ENCODE data around the gene OVAAL.

The OVAAL gene

DNA sequence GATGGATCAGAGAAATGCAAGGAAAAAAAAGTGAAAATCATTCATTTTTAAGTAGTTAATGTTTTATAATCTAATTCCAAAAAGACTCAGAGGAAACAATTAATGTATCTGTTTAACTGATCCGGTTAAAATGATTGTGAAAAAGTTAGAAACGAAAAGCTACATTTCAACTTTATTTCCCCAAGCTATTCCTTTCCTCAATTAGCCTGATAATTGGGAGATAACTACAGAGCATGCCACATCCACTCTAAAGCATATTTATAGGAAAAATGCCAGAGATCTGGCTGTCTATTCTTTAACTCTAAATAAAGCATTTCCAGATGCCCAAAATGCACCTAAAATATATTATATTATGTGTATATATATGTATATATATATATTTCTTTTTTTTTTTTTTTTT, 37.2 kb downstream of the OVAAL start:
- H3K36me3 ChIP-seq (ENCODE audit: control insufficient read depth, low read depth, low read length) = no peaks in the 10 kb centered on the region
- H3K27ac ChIP-seq (ENCODE audit: low read length) = no peak overlapping the region
- no peak overlapping the region for H3K9ac ChIP-seq (ENCODE audit: low read length)
- H3K4me1 ChIP-seq (ENCODE audit: control insufficient read depth, low read depth, low read length) = no peaks in the 10 kb centered on the region
- H3K27me3 ChIP-seq (ENCODE audit: control insufficient read depth, insufficient read depth, low read length) = no peaks in the 10 kb centered on the region
- no peaks in the 10 kb centered on the region for H3K9me3 ChIP-seq (ENCODE audit: control insufficient read depth, low read depth, low read length)
- no peak overlapping the region for H3K4me3 ChIP-seq (ENCODE audit: low read length)

DNA sequence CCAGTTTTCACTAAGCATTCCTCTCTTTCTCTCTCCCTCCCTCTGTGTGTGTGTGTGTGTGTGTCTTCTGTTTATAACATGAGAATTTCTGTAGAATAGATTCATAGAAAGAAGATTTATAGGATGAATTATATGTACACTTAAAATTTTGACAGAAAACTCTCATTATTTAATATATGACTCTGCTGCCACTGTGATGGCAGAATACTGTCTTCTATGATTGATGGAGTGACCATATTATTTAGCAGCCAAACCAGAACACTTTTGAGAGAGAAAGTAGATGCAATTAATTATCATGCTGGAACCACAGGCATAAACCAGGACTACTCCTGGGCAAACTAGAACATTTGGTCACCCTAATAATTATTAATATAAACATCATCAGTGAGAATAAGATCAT, 38.8 kb downstream of the OVAAL start:
- no peaks in the 10 kb centered on the region for H3K9me3 ChIP-seq (ENCODE audit: control insufficient read depth, low read depth, low read length)
- no peaks in the 10 kb centered on the region for H3K4me1 ChIP-seq (ENCODE audit: control insufficient read depth, low read depth, low read length)
- no peak overlapping the region for H3K4me3 ChIP-seq (ENCODE audit: low read length)
- no peaks in the 10 kb centered on the region for H3K27me3 ChIP-seq (ENCODE audit: control insufficient read depth, insufficient read depth, low read length)
- H3K27ac ChIP-seq (ENCODE audit: low read length) = no peak overlapping the region
- H3K9ac ChIP-seq (ENCODE audit: low read length) = no peak overlapping the region
- H3K36me3 ChIP-seq (ENCODE audit: control insufficient read depth, low read depth, low read length) = no peaks in the 10 kb centered on the region

DNA sequence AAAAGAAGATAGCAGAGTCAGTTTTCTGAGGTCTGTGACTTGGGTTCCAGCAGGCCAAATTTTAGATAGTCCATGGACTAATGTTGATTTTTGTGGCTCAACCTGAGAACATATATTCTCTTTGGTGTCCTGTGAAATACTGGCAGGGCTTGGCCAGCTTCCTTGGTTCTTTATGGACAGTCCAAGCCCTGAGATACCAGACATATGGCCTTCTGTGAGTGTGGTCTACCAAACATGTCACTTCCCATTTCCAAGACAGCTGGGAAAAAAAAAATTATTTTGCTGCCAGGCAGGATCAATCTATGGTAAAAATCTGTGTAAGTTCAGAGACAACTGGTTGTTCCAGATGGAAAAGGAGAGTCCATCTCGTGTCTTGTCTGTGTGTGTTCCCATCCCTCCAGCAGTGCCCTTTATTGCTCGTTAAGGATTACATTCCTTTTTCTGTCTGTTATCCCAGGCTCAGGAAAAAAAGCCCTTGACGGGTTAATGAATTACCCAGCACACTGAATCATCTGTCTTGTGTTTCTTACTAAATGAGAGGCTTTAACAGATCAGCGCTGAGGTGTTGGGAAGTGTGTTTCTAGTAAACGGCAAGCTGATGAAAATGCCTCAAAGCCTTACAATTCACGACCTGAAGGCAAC, 39.7 kb downstream of the OVAAL start:
- Histone ChIP-seq H3K27me3 (ENCODE audit: control insufficient read depth, insufficient read depth, low read length) (no peaks in the 10 kb centered on the region), H3K4me3 (ENCODE audit: low read length) (no peak overlapping the region), H3K4me1 (ENCODE audit: control insufficient read depth, low read depth, low read length) (no peaks in the 10 kb centered on the region), H3K27ac (ENCODE audit: low read length) (no peak overlapping the region), H3K9ac (ENCODE audit: low read length) (no peak overlapping the region), H3K36me3 (ENCODE audit: control insufficient read depth, low read depth, low read length) (no peaks in the 10 kb centered on the region), H3K9me3 (ENCODE audit: control insufficient read depth, low read depth, low read length) (no peaks in the 10 kb centered on the region)

DNA sequence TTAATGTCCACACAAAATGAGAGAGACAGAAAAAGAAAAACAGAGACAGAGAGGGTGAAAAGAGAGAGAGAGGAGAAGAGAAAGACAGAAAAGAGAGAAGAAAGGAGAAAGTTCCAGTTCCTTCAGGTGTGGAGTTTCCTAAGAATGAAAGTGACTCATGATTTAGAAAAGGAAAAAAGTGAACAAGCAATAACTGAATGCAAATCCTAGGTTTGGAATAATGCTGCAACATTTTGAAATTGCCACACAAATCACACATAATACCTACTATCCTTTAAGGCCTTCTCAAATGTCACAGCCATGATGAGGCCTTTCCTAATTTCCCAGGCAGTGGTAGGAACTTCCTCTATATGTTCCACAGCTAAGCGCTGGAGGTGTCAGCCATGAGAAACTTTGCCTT, 41.6 kb downstream of the OVAAL start:
- H3K27me3 ChIP-seq (ENCODE audit: control insufficient read depth, insufficient read depth, low read length) = no peaks in the 10 kb centered on the region
- H3K36me3 ChIP-seq (ENCODE audit: control insufficient read depth, low read depth, low read length) = no peaks in the 10 kb centered on the region
- no peaks in the 10 kb centered on the region for H3K9me3 ChIP-seq (ENCODE audit: control insufficient read depth, low read depth, low read length)
- no peaks in the 10 kb centered on the region for H3K4me1 ChIP-seq (ENCODE audit: control insufficient read depth, low read depth, low read length)
- H3K9ac ChIP-seq (ENCODE audit: low read length) = no peak overlapping the region
- no peak overlapping the region for H3K27ac ChIP-seq (ENCODE audit: low read length)
- H3K4me3 ChIP-seq (ENCODE audit: low read length) = no peak overlapping the region

DNA sequence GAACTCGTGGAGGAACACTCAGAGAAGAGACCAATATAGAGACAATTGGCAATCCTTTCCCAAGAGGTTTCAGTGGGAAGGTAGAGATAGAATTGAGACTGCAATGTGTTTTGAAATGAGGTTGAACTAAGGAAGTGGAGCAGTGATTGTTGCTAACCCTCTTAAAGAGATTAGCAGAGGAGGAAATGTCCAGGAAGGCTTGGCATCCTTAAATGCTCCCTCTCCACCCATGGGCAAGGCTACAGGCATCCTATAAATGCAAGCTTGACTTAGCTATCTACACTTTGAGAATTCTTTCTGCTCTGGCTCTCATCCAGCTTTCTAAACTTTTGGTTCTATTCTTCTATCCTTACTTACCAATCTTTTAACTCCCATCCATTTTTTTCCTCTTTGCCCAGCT, 42.7 kb downstream of the OVAAL start:
- Histone ChIP-seq H3K9ac (ENCODE audit: low read length) (no peak overlapping the region), H3K36me3 (ENCODE audit: control insufficient read depth, low read depth, low read length) (no peaks in the 10 kb centered on the region), H3K27me3 (ENCODE audit: control insufficient read depth, insufficient read depth, low read length) (no peaks in the 10 kb centered on the region), H3K4me3 (ENCODE audit: low read length) (no peak overlapping the region), H3K4me1 (ENCODE audit: control insufficient read depth, low read depth, low read length) (peaks cover 6% of the 10 kb centered on the region), H3K27ac (ENCODE audit: low read length) (no peak overlapping the region), H3K9me3 (ENCODE audit: control insufficient read depth, low read depth, low read length) (no peaks in the 10 kb centered on the region)

DNA sequence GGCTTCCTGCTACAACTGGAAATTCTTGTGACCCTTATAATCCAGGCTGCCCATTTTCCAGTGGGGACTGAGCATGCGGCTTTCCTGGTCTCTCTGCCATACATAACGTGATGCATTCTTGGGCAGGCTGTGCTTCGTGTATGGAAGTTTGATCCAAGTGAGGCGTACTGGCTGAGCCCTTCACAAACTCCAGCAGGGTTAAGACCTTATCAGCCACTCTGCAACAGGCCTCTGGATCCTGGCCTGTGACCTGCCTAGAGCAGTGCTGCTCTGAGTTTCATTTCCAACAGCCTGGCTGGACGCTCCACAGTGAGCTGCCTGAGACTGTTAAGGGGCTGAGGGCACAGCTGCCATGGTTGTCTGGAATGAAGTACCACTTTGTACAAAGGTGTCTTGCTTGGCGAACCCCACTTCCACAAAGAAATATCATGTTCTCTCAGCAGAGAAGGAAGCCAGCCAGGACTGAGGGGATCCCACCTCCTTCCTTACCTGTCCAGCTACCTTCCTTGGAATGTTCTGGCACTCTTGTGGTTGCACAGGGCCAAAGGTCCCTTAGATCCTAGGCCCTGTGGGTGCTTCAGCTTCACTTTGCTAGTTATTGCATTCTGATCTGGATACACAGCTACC, 44.6 kb downstream of the OVAAL start:
- H3K27ac ChIP-seq (ENCODE audit: low read length) = no peak overlapping the region
- H3K4me1 ChIP-seq (ENCODE audit: control insufficient read depth, low read depth, low read length) = peaks cover 6% of the 10 kb centered on the region
- H3K36me3 ChIP-seq (ENCODE audit: control insufficient read depth, low read depth, low read length) = no peaks in the 10 kb centered on the region
- no peaks in the 10 kb centered on the region for H3K9me3 ChIP-seq (ENCODE audit: control insufficient read depth, low read depth, low read length)
- no peaks in the 10 kb centered on the region for H3K27me3 ChIP-seq (ENCODE audit: control insufficient read depth, insufficient read depth, low read length)
- no peak overlapping the region for H3K9ac ChIP-seq (ENCODE audit: low read length)
- no peak overlapping the region for H3K4me3 ChIP-seq (ENCODE audit: low read length)

DNA sequence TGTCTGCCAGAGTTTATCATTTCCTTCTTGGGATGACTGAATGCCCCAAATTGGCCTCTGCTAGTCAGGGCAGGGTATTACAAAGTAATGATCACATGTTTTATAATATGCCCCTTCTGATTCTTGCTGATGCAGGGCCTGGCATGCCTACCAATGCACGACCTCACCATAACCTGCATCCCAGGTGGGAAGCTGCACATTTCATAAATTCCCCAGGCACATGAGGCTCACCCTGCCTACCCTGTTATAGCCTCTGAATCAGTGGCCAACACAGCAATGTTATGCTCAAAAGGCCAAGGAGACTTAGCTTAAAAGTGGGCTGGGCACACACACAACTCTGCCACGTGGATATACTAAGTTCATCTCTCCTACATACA, 45.1 kb downstream of the OVAAL start:
- Histone ChIP-seq H3K9ac (ENCODE audit: low read length) (no peak overlapping the region), H3K4me3 (ENCODE audit: low read length) (no peak overlapping the region), H3K36me3 (ENCODE audit: control insufficient read depth, low read depth, low read length) (no peaks in the 10 kb centered on the region), H3K9me3 (ENCODE audit: control insufficient read depth, low read depth, low read length) (no peaks in the 10 kb centered on the region), H3K4me1 (ENCODE audit: control insufficient read depth, low read depth, low read length) (peaks cover 6% of the 10 kb centered on the region), H3K27me3 (ENCODE audit: control insufficient read depth, insufficient read depth, low read length) (no peaks in the 10 kb centered on the region), H3K27ac (ENCODE audit: low read length) (no peak overlapping the region)

DNA sequence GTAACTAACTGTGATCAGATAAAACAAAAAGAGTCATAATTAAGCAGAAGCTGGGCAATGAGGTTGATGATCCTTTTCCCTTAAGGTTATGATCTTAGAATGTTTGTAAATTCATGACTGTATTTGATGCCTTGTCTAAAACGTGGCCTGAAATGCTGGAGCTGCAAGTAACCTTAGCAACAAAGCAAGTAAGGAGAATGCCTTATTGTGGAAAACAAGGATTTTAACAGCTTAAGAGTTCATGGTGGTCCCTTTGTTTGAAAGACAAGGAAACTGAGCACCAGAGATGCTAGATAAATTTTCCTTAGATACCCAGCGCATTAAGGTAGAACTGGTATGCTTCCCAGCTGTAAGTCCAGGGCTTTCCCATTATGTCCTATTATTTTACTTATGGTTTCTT, 47.4 kb downstream of the OVAAL start:
- Histone ChIP-seq H3K9ac (ENCODE audit: low read length) (no peak overlapping the region), H3K36me3 (ENCODE audit: control insufficient read depth, low read depth, low read length) (no peaks in the 10 kb centered on the region), H3K4me3 (ENCODE audit: low read length) (no peak overlapping the region), H3K4me1 (ENCODE audit: control insufficient read depth, low read depth, low read length) (peaks cover 6% of the 10 kb centered on the region), H3K9me3 (ENCODE audit: control insufficient read depth, low read depth, low read length) (no peaks in the 10 kb centered on the region), H3K27ac (ENCODE audit: low read length) (no peak overlapping the region), H3K27me3 (ENCODE audit: control insufficient read depth, insufficient read depth, low read length) (no peaks in the 10 kb centered on the region)

DNA sequence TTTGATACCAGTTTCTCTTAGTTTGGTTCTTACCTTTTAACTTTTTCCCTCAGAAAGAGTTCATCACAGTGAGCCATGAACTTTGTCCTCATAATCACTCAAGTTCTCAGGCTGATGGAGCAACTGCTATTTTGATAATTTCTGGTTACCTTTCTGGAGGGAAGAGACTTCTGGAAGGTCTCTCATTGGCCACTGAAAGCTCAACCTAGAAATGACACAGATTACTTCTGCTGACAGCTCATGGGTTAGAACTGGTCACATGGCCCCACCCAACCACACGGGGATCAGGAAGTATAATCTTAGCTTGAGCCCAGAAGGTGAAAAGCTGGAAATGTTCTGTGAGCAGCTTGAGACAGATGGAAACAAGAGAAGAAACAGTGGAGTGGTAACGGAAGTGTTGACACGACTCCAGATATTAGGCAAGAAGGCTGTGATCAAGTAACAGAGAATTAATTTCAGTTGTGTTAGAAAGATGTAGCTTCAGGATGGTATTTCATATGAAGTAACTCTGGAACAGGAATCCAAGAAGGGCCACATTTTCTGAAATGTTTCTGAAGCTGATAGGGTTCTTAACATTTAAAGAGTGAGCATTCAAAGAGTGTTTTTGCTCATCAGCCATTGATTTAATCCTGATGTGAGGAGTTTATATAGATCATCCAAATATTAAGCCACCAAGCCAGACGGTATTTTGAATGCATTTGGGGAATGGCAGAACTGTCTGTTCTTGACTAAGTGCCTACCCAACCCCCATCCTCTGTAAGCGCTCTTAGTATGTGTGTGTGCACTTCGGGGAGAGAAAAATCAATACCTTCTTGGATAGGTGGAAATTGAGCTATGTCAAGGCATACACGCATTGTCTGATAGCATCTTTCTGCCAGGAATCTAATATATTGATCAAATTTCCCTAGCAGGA, 51.1 kb downstream of the OVAAL start:
- Histone ChIP-seq H3K27ac (ENCODE audit: low read length) (no peak overlapping the region), H3K9me3 (ENCODE audit: control insufficient read depth, low read depth, low read length) (no peaks in the 10 kb centered on the region), H3K4me3 (ENCODE audit: low read length) (no peak overlapping the region), H3K36me3 (ENCODE audit: control insufficient read depth, low read depth, low read length) (no peaks in the 10 kb centered on the region), H3K9ac (ENCODE audit: low read length) (no peak overlapping the region), H3K27me3 (ENCODE audit: control insufficient read depth, insufficient read depth, low read length) (no peaks in the 10 kb centered on the region), H3K4me1 (ENCODE audit: control insufficient read depth, low read depth, low read length) (peaks cover 6% of the 10 kb centered on the region)

DNA sequence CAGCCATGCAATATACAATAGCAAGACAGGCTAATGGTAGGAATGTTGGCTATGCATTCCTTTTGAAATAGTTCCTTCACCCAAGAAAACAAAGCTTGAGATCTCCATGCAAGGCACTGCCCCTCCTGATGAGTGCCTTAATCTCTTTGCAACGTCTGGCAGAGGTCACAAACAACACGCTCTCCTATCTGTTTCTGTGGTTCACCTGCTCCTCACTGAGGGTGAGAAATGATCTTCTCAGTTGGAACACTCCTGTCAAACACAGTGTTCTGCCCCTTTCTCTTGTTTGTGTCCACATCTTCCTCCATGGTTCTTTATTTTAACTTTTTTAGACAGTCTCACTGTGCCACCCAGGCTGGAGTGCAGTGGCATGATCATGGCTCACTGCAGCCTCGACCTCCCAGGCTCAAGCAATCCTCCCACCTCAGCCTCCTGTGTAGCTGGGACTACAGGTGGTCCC, 51.8 kb downstream of the OVAAL start:
- Histone ChIP-seq H3K9ac (ENCODE audit: low read length) (no peak overlapping the region), H3K27ac (ENCODE audit: low read length) (no peak overlapping the region), H3K4me3 (ENCODE audit: low read length) (no peak overlapping the region), H3K9me3 (ENCODE audit: control insufficient read depth, low read depth, low read length) (no peaks in the 10 kb centered on the region), H3K27me3 (ENCODE audit: control insufficient read depth, insufficient read depth, low read length) (no peaks in the 10 kb centered on the region), H3K36me3 (ENCODE audit: control insufficient read depth, low read depth, low read length) (no peaks in the 10 kb centered on the region), H3K4me1 (ENCODE audit: control insufficient read depth, low read depth, low read length) (peaks cover 6% of the 10 kb centered on the region)

DNA sequence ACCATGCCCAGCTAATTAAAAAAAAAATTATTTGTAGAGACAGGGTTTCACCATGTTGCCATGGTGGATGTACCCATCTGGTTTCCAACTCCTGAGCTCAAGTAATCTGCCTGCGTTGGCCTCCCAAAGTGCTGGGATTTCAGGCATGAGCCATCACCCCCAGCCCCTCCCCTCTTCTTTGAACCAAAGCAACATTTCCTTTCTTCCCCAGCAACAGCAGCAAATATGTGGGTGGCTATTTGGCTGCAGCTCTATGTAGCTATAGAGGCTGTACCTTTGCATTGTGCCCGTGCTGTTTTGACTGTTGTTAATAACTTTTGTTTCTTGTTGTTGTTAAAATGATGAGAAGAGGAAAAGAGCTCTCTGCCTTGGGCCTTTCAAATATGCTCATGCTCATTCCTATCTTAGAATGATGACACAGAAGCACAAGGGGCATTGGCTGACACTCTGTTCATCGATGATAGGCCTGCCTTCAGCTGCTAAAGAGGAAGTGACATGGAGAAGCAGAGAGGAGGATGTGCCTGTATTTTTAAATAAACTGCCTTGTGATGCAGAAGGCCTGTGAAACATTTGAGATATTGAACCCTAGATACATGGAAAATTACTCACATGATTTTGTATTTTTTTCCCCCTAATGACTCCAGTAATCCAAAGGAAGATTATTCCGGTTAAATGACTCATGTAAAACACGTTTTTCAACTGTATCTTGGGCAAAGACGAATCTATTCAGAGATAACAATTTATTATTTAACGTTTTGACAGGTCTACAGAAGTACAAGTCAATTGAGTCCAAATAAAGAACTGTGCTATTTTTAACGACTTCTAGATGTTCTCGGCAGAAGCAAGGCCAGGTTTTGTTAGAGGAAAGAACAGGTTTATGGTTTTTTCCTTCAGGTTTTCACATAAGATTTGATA, 52.5 kb downstream of the OVAAL start:
- H3K9ac ChIP-seq (ENCODE audit: low read length) = no peak overlapping the region
- H3K9me3 ChIP-seq (ENCODE audit: control insufficient read depth, low read depth, low read length) = no peaks in the 10 kb centered on the region
- H3K27ac ChIP-seq (ENCODE audit: low read length) = no peak overlapping the region
- no peak overlapping the region for H3K4me3 ChIP-seq (ENCODE audit: low read length)
- H3K27me3 ChIP-seq (ENCODE audit: control insufficient read depth, insufficient read depth, low read length) = no peaks in the 10 kb centered on the region
- H3K36me3 ChIP-seq (ENCODE audit: control insufficient read depth, low read depth, low read length) = no peaks in the 10 kb centered on the region
- peaks cover 2% of the 10 kb centered on the region for H3K4me1 ChIP-seq (ENCODE audit: control insufficient read depth, low read depth, low read length)
